GM19452 (cell line): ENCODE data around the gene AGAP1.
"Not testable (repeated sequence)": the region's sequence is repeated elsewhere in the genome, so short reads cannot be mapped to it uniquely, and the experiment has no call there.

ENCODE experiments used
- ATAC-seq: cut with Tn5 transposase; IDR thresholded peaks from one replicate; pipeline ENCODE4 v1.9.1; 2021; ENCODE audit not compliant: unreplicated experiment

AGAP1 gene

DNA sequence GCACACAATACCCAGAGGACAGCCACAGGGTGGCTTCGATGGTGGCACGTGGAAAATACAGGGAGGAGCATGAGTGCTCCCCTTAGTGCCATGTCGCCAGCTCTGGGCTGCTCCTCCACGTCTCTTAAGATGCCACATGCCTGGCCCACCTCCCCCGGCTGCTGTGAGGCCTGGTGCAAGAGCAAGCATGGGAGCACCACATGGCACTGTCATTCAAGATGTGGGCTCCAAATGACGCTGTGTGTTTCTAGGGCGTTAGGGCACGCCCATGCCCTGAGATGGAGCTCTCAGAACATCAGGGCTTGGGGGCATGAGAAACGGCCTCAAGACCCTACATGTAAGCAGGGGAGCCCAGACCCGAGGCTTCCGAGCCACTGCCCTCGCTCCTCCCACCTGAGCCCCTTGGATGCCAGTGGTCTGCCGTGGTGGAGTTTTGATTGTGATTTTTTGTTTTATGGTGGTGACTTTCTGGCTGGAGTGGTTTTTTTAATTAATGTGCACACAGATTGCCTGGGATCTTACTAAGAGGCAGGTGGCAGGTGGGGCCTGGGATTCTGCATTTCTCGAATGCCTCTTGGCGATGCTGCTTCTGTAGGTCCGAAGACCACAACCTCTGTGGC lies 435.0 kb downstream of the AGAP1 start:
- no peak for ATAC-seq

DNA sequence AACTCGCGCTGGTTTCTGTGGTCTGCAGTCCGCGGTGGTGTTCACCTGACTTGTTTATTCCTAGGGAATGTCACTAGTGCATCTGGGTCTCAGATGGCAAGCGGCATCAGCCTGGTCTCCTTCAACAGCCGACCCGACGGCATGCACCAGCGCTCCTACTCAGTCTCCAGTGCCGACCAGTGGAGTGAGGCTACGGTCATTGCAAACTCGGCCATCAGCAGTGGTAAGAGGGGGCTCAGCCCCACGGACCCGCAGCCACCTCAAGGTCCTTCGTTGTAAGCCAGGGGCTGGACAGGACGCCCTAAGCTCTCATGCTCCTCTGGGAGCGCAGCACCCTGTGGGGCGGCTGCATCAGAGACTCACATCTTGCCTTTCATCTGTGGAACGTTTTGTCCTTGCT lies 436.9 kb downstream of the AGAP1 start:
- ATAC-seq = no peak

DNA sequence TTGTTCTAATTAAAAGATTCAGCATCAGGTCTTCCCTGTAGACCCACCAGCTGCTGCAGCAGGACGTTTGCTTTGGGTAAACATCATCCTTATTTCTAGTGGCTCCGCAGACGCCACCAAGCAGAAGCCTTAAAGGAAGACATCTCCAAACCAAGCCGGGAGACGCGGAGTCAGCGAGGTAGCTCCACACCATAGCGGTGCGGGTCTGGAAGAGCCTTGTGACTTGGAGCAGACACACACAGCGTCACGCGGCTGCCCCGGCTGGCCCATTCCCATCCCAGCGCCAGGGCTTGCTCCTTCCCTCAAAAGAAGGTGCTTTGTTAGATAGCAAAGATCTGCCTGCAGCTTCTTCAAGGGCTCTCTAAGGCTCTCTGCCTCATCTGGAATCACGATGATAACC lies 437.8 kb downstream of the AGAP1 start:
- no peak for ATAC-seq

DNA sequence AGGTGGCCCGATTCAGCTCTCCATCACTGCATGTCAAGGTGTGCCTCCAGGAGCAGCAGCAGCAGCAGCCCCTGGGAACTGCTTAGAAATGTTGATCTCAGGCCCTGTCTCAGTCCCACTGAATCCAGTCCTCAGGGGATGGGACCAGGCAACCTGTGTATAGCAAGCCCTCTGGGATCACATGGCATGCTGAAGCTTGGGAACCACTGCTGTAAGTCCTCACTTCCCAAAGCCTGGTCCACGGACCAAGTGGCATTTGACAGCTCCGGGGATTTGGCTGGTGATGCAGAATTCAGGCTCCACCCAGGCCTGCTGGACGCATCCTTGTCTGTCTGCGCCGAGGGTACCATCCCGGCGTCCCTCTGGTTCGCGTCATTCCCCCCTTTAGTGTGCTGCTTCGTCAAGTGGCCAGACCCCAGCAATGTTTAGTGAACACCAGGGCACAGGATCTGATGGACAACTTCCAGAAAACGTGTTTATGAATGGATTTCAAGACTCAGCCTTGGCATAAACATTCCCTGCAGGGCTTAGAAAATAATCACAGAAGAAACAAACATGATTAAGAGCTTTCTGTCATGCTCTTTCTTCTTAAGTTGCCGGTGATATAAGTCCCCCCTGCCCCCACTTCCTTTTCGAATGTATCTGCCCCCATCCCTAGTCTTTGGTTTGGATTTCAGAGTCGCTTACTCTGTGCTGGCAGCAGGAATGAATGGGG lies 440.4 kb downstream of the AGAP1 start:
- no peak for ATAC-seq

DNA sequence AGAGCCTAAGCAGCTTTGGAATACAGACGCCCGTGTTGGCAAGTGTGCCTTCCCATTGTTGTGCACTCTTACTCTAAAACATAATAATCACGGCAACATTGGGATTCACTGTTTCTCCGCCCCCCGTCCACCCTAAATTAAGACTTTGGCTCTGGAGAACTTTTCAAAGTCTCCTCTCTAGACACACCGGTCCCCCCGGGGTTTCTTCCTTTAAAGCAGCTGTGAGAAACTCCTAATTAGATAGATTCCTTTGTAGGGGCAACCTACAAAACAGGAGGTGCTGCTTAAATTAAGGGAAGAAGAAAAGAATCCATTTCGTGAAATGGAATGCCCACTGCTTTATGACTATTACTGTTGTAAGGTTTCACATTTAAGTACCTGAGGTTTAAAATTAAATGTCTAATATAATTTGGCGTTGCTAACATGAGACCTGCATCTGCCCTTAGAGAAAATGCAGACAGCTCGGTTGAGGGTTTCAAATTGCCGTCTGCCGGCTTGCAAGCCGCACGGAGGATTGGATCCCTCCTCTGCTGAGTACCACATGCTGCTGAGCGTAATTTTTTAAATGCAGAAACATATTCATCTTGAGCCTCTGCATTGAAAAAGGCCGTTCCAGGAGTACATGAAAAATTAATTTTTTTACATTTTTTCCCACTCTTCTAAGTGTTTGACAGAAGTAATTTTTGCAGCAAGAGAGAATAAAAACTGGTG lies 441.1 kb downstream of the AGAP1 start:
- ATAC-seq = no peak

DNA sequence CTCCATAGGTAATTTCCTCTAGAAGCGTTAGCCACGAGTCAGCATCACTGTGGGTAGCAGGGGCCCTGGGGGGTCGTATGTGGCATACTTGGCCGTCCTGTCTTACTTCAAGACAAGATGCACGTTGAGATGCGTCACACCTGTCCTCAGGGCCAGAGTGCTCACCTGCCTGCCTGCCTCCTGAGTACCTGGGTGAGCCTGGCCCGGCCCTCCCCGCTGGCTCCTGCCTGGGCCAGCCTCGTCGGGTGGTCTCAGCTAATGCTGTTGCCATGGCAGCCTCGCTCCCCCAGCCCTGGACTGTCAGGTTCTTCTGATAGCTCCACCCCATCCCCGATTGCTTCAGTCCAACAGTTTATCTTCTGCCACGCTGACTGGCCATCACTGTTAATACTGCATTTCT lies 441.9 kb downstream of the AGAP1 start:
- no peak for ATAC-seq

DNA sequence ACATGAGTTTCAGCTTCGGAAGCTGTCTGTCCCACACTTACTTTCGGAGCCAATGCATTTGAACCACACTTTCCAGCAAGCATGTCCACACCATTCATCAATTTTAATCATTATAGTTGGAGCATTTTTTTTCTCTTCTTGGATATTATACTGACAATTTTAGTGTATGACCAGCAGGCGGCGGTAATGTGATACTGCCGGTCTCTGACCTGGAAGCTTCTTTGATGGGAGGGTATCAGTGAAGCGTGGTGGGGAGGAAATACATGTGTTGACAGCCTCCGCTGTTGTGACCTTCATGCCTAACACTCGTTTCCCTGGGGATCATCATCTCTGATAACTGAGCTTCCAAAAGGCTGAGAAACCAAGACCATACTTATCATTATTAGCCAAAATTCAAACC lies 442.6 kb downstream of the AGAP1 start:
- ATAC-seq = no peak

DNA sequence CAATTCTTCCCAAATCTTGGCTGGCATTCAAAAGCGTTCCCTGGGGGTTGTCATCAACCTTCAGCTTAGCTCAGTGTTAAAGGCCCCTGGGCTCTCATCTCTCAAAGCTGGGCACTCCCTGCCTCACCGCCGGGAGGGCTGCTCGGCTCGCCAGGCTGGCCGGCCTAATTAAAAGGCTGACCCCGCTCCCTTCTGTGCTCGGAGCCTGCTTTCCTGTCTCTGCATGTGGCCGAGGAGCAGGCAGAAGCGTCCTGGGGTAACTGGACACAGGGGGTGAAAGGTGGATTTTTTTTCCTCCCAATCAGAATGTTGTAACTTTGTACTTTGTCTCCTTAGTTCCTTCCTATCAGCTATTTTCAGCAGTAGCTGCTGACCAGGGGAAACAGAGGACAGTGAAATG lies 443.2 kb downstream of the AGAP1 start:
- no peak for ATAC-seq

DNA sequence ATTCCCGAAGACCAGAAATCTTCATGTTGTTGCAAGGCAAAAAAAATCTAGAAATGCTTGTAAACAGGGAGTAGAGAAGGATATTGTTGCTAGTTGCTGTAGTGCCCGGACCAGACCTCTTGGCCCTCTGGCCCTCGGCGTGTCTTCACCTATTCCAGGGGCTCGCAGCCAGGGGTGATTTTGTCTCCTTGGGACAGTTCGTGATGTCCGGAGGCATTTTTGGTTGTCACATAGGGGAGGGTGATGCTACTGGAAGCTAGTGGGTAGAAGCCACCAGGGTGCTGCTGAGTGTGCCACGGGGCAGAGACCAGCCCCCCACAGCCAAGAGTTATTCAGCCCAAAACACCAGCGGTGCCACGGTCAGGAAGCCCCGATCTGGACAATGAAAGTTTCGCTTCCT lies 443.7 kb downstream of the AGAP1 start:
- ATAC-seq = no peak

DNA sequence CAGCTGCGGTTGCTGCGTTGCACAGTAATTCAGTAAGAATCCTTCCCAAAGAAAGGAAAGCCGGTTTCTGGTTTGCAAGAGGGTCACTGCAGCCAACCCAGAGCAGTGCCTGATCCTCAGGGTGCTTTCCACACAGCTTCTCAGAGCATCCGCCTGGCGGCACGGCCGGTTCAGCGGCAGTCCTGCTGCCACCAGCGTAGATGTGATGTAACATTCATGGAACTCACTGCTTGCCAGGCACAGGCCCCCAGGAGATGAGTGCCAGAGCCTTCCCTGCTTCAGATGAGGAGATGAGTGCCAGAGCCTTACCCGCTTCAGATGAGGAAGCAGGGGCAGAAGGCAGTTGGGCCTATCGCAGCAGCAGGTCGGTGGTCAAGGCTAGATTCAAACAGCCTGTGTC lies 444.1 kb downstream of the AGAP1 start:
- no peak for ATAC-seq

DNA sequence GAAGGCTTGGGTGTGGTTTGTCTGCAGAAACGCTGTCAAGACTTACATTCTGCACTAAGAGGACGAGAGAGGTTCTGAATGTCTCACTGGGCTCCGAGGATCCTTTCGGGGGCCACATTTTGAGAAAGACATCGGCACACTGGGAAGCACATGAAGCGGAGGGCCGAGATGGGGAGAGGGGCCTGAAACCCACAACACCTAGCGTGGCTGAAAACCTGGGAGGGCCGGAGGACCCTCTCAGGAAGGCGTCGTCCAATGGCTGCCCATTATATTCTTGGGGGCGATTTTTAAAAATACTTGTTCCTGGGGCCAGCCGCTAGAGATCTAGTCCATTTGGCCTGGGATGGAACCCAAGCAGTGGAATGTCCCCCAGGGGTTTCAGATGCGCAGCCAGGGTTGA lies 444.8 kb downstream of the AGAP1 start:
- no peak for ATAC-seq

DNA sequence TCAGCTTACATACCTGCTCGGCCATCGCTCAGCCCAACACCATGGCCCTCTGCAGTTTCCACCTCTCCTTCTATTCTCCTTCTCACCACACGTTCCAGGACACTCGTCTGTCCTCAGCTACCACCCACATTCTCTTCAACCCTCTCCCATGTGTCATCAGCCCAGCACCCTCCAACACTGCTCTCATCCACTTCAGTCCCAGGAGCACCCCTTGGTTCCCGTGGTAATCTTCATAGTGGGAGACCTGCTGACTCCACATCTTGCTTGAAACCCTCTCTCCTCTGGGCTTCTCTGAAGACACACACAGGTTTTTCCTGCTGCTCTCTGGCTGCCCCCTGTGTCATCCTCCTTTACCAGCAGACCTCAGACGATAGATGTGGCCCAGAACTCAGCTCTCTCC lies 445.6 kb downstream of the AGAP1 start:
- no peak for ATAC-seq

DNA sequence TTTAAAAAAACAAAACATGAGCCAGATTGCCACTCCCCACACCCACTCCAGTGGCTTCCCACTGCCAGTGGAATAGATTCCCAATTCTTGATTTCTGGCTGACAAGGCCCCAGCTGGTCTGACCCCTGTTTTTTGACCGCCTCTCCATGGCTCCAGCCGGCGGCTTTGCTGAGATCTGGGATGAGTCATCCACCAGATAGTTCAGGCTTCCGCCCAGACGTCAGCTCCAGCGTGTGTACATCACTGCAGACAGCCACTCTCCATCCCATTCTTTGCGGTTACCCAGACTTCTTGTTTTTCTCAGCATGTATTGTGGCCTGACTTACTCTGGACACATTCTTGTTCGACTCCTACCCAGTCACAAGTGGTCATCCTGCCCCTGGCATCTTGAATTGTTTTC lies 446.5 kb downstream of the AGAP1 start:
- no peak for ATAC-seq

DNA sequence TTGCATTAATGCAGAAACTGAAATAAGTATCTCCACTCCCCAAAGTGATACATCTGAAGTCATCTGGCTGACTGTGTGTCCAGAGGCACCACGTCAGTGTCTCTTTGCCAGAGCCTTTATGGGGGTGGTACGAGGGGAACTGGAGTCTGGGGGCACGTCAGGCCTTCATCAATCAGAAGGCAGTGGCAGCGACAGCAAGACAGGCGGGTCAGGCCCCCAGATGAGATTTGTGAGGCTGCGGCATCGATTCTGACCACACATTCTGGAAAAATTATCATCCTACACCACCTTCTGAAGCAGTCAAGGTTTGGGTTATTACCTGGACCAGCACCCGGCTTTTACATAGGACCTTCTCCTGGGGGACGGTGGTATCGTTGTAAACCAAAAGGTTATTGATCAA lies 450.7 kb downstream of the AGAP1 start:
- ATAC-seq = no peak

DNA sequence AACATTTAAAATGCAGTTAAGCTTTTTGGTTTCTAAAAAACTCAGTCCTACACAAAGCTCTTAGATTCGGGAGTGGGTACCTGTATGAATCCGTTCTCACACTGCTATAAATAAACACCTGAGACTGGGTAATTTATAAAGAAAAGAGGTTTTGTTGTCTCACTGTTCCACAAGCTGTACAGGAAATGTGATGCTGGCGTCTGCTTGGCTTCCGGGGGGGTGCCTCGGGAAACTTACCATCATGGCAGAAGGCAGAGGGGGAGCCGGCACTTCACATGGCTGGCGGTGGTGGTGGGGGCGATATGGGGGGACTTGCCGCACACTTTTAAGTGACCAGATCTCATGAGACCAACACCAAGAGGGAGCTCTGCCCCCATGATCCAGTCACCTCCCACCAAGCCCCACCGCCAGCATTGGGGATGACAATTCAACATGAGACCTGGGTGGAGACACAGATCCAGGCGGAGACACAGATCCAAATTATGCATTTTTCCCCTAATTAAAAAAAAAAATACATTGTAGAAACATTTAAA lies 451.8 kb downstream of the AGAP1 start:
- no peak for ATAC-seq

DNA sequence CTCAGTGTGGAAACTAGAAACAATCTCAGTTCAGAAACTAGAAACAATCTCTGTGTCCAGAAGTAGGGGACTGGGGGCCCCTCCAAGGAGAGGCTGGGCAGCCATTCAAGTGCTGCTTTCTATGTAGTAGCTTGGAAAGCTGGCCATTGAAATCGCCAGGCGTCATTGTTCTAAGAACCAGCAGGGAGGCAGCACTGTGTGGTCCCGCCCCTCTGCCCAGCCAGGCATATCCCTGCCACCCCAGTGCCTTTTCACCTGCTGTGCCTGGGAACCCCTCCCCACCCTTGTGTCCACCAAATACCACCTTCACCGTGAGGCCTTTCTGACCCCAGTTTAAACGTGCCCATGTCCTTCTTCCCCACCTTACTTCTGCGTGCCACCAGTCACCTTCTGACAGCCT lies 452.7 kb downstream of the AGAP1 start:
- no peak for ATAC-seq

DNA sequence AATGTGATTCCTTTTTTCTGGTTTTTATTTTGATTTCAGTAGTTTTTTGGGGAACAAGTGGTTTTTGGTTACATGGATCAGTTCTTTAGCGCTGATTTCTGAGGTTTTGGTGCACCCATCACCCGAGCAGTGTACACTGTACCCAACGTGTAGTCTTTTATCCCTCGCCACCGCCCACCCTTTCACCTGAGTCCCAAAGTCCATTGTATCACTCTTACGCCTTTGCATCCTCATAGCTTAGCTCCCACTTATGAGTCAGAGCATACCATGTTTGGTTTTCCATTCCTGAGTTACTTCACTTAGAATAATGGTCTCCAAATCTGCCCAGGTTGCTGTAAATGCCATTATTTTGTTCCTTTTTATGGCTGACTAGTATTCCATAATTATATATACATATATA lies 453.2 kb downstream of the AGAP1 start:
- ATAC-seq = not testable (repeated sequence)

DNA sequence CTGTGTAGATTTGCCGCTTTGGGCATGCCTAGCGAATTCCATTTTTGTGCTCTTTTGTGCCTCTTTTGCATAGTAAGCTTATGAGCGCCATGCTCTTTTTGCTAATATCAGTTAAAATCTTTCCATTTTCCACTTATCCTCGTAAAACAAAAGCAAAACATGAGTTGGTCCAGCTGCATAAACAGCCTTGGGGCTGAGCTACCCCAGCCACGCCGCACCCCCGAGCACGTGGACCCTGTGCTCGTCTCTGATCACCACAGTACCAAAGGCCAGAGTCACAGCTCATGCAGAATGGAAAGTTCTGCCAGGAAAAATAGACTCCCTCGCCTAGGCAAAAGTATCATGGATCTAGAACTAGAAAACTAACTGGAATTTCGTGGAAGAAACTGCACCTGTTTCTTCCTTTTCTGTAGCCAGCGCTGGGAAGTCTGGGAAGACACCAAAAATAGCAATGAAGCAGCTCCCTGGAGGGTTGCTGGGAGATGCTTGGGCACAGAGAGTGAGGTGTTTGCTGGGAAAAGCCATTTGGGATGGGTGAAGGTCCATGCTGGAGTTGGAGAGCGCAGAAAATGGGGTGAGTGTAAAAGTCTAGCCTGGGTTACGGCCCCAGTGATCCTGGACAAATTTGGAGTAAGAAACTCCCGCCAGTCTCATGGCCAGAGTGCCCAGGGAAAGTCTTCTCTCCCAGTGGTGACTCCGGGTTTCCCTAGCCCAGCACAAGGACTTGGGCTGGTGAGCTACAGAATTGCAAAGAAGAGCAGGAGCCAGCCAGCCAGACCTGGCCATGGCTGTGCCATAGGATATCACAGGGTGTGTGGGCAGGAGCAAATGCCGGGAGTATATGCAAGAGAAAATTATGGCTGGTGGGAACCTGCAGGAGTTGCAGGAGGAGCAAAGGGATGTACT lies 456.0 kb downstream of the AGAP1 start:
- ATAC-seq = no peak

DNA sequence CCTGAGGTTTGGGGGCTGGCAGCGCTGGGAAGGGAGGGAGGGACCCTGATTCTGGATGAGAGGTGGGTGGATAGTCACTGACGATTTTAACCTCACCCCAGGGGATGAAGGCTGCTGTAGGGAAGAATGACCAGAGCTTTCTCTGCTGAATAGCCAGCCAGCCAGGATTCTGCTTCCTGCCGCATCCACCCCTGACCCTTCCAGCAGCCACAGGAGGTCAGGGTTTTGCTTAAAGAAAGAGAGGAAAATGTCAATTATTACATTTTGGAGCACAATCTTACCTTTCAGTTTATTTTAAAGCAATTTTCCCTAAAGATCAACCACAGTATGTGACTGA lies 456.6 kb downstream of the AGAP1 start:
- ATAC-seq = no peak

DNA sequence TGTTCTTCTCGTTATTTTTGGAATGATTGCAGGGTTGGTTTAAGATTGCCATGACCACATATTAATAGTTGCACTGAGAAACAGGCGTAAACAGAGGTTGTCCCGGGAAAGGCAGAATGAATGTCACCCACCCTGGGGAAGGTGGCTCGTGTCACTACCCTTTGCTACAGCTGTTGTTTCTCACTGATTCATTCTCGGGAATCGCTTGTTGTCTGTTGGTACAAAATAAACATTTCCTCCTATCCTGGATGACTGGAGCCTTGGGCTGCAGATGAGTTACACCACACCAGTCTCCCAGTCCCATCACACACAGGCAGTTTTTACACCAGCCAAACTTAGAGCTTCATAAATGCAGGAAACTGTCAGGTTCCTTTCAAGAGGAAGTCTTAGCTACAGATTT lies 457.6 kb downstream of the AGAP1 start:
- ATAC-seq = no peak

DNA sequence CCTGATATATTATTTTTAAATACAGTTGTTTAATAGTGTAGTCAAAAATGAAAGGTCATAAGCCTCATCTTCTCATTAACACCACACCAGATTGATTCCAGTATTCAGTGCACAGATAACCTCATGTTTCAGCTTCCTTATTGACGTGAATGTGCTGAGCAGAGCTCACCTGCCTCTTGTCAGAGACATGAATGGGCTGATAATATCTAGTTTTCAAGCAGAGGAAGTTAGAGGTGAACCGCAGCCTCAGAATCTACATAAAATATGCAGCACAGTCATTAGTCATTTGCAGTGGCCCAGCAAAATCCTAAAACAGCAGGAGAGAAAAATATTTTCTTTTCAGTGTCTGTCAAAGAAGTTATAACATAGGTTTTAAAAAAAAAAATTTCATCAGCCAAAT lies 458.1 kb downstream of the AGAP1 start:
- ATAC-seq = no peak
